Erythroblast (primary cell): ENCODE results near the gene BOC.

Source experiments
- GATA1 ChIP-seq: IDR thresholded peaks from 2 replicates; pipeline ENCODE4 v1.6.1; 2011; ENCODE audit warnings: low read depth, mild to moderate bottlenecking, control low read depth, low read length, moderate library complexity
- POLR2A ChIP-seq: IDR thresholded peaks from 2 replicates; pipeline ENCODE4 v1.6.1; 2011; ENCODE audit warnings: mild to moderate bottlenecking, low read length

GRCh38 chr3:113258361-113258760, 47.0 kb downstream of the BOC start:
- no peak for TF ChIP-seq POLR2A
- no peak for TF ChIP-seq GATA1
